Suppressor macrophage treated with lipopolysaccharide for 4 hours (primary cell): ENCODE data around the gene CRYAB.

Experiments
- DNase-seq: peaks from one replicate; pipeline ENCODE4 v3.0.0-alpha.2; 2020

CRYAB gene, protein sequence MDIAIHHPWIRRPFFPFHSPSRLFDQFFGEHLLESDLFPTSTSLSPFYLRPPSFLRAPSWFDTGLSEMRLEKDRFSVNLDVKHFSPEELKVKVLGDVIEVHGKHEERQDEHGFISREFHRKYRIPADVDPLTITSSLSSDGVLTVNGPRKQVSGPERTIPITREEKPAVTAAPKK

DNA sequence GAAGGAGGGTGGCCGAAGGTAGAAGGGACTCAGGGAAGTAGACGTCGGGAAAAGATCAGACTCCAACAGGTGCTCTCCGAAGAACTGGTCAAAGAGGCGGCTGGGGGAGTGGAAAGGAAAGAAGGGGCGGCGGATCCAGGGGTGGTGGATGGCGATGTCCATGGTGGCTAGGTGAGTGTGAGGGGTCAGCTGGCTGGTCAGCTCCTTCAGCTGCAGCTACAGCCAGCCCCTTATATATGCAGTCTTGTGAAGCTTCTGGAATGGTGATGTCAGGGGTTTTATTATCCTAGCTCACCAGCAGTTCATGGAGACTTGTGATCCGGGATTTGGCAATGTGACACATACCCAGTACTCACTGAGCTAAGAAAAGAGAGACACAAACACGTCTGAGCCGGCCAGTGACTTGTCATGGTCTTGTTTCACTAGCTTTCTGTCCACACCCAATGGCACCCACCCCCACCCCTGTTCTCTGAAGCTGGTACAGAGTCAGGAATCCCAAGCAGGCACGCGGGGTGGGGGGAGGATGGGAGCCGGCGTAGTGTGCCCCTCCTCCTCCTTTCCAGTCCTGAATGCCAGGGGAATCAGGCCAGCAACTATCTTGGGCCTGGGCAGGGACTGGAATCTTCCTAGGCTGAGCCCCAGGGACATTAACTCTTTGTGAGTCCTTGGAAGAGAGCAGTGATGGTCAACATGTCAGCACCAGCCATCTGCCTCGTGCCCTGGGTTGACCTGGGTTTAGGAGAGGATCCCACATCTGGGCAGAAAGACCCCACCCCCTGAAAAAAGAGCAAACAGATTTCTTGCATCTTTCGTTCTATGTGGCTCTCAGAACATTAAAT lies at the start of gene CRYAB:
TSS of gene CRYAB (minus strand) at position 208 of the 839 bp plus-strand sequence. CDS start at position 162, 46 bp downstream.
- no peak for DNase-seq

DNA sequence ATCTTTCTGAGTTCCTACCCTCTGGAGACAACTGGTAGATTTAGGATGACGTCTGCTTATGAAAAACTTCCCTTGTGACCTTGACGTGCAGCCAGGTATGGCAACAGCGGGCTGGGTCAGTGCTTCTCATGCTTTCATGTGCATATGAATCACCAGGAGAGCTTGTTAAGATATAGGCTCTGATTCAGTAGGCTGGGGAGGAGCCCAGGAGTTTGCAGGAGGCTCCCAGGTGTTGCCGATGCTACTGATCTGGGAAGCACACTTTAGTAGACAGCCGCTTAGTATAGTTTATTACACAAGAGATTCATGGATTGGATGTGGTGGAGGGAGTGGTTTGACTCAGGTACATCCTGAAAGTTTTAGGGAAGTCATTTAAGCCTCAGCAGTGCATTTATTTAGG lies 49.3 kb upstream of the CRYAB start:
- DNase-seq: no peak

DNA sequence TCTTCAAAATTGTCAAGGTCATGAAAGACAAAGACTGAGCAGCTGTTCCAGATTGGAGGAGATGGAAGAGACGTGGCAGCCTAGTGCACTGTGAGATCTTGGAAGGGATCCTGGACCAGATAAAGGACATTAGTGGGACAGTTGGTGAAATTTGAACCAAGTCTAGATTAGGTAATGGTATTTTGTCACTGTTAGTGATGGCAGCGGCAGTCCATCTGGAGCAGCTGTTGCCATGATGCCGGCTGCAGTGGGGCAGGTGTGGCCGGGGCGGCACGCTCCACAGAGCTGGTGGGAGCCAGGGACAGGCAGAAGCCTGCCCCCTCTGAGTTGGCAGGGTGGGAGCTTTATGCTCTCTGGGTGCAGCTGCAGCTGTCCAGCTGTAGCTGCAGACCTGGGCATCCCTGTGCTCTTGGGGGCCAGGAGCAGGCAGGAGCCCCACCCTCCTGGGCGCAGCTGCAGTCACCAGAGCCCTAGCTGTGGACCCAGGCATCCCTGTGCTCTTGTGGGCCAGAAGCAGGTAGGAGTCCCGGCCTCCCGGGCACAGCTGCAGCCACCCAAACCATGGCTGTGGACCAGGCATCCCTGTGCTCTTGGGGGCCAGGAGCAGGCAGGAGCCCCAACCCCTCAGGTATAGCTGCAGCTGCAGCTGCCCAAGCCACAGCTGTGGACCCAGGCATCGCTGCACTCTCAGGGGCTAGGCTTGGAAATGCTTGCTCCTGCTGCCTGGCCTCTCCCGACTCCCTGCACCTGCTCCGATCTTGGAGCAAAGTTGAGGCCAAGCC lies 46.3 kb upstream of the CRYAB start:
- no peak for DNase-seq

DNA sequence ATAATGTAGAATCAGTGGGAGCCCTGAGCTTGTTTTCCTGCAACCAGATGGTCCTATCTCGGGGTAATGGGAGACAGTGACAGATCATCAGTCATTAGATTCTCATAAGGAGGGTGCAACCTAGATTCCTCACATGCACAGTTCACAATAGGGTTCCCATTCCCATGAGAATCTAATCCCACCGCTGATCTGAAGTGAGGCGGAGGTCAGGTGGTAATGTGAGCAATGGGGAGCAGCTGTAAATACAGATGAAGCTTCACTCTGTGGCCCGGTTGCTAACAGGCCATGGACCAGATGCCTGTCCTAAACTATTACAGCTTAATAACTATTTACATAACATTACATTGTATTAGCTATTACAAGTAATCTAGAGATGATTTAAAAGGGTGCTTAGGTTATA lies 42.6 kb upstream of the CRYAB start:
- DNase-seq: no peak

DNA sequence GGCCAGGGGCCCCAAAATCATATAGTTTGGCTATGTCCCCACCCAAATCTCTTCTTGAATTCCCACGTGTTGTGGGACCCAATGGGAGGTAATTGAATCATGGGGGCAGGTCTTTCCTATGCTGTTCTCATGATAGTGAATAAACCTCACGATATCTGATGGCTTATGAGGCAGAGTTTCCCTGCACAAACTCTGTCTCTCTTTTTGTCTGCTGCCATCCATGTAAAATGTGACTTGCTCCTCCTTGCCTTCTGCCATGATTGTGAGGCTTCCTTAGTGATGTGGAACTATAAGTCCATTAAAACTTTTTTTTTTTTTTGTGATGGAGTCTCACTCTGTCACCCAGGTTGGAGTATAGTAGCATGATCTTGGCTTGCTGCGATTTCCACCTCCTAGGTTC lies 40.0 kb upstream of the CRYAB start:
- no peak for DNase-seq

DNA sequence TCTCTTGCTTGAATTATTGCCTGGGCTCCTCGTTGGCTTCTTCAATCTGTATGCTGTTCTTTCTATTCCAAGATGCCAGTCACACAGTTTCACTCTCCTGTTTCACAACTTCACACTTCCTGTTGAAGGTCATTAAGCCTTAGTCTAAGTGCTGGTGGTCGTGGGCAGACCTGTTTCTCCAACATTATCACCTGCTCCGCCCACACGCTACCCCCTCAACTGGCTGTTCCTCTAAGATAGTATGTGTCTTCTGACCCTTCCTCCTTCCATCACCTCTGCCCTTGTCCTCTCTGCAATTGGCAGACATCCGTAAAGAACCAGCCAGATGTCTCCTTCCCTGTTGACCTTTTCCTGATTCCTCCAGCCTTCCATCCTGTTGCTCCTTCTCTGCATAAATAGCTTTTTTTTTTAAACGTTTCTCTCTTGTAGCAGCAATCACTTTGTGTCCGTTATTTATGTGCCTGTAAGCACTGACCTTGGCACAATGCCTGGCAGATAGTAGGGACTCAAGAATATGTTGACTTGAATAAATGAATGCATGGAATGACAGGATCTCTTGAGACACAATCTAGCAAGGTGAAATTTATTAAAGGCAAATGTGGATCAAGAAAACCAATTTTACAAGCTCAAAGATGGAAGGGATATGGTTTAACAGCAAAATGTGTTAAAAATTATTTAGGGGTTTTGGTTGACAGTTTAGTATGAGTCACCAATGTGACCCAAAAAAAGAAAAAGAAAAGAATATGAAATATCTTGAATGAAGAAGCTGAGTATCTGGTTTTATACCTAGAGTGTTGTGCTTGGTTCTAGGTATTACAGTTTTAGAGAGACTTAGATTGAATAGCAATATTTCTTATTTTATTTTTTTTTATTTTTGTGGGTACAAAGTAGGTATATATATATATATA lies 38.2 kb upstream of the CRYAB start:
- no peak for DNase-seq

DNA sequence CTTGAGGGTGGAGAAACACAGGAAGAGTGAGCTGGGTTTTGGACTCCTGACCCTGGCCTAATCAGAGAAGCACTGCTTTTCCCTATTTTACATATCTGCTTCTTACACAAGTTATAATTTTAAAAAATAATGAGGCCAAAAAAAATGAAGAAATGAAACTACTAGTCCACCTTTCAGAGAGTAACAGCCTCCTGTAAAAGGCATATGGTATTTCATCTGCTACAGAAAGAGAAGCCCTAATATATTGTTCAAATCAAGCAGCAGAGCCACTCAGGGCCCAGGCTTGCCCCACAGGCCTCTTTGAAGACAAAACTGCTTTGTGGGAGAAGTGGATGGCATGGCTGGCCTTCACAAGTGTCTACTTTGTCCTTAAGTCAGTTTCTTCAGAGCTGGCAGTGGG lies 35.6 kb upstream of the CRYAB start:
- no peak for DNase-seq

DNA sequence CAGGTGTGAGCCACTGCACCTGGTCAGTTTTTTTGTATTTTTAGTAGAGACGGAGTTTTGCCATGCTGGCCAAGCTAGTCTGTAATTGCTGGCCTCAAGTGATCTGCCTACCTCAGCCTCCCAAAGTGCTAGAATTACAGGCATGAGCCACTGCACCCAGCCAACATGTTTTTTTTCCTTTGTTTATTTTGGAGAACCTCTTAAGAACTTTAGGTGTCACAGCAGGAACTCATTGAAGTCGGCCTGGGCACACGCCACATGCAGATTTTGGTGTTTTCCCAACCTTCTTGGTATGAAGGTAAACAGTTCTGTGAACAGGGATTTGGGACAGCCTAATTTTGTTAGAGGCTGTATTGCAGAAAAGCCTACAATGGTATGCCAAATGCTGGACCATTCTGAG lies 34.9 kb upstream of the CRYAB start:
- no peak for DNase-seq

DNA sequence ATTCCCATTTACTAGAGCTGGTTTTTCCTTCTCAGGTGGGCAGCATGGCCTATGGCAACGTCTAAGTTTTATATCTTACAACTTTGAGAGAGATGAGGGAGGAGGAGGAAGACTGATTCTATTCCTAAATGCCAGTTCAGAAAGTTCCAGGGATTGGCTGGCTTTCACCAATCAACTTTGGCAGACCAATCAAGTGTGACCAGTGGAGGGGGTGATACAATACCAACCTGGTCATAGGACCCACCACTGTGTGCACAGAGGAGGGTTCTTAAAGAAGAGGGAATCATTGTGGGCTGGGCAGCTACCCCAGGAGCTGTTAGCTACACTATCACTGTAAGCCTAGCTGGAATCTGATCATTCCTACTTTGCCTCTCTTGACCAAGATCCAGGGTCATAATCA lies 33.6 kb upstream of the CRYAB start:
- DNase-seq: no peak

DNA sequence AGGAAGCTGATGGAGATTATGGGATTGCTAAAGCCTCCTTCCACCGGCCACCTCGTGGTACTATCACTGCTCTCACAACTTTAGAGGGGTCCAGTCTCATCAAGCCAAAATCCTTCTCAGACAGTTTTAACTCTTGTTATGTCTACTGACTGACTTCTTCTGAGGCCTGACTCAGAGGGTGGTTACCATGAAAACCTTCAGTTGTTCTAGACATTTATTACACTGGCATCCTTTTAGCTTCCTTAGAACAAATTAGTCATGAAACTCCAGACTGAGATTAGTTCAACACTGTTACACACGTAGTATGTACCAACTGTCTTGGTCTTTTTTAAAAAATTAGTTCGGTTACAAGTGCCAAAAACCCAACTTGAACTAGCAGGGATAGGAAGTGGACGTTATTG lies 33.1 kb upstream of the CRYAB start:
- DNase-seq: peak; percentile 32

DNA sequence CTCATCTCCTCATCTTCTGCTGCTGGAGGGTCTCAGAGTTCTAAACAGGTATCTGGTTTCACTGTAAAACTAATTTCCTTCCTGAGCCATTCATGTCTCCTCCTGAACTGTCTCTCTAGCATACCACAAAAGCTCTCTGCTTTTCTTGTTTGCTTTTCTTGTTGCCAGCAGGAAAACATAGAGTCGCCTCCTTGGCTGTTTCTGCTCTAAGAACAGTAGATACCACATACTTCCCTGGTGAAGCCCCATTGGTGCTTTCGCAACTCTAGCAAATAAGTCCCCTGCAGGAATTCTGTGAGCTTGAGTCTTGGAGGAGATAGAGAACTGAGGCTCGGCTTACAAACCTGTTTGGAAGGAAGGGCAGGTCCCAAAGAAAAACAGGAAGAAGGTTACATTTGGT lies 32.6 kb upstream of the CRYAB start:
- no peak for DNase-seq

DNA sequence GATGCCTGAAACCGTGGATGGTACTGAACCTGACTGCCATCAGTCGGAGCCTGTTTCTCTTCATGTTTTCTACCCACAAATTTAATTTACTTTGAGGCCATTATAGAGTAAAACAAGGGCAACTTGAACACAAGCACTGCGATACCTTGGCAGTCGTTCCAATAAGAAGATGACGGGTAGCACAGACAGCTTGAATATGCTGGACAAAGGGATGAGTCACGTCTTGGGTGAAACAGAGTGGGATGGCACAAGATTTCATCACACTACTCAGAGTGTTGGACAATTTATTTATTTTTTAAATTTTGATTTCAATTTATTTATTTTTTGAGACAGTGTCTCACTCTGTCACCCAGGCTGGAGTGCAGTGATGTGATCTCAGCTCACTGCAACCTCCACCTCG lies 31.3 kb upstream of the CRYAB start:
- DNase-seq: peak; percentile 48

DNA sequence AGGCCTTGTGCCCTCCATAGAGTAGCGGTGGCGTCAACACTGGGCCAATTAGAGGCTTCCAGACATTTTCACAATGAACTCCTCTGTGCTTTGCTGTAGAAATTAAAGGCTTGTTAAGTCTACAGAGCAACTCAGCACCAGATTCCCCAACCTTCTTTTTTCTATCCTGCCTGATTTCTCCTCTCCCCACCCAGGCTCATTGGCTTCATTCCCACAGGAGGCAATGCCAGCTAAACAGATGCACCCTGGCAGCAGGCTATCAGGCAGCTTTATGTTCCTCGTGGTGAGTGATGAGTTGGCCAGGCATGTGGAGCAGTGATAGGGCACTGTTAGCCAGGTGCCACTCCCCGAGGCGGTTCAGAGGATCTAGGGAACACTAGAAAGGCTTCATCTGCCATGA lies 30.4 kb upstream of the CRYAB start:
- no peak for DNase-seq

DNA sequence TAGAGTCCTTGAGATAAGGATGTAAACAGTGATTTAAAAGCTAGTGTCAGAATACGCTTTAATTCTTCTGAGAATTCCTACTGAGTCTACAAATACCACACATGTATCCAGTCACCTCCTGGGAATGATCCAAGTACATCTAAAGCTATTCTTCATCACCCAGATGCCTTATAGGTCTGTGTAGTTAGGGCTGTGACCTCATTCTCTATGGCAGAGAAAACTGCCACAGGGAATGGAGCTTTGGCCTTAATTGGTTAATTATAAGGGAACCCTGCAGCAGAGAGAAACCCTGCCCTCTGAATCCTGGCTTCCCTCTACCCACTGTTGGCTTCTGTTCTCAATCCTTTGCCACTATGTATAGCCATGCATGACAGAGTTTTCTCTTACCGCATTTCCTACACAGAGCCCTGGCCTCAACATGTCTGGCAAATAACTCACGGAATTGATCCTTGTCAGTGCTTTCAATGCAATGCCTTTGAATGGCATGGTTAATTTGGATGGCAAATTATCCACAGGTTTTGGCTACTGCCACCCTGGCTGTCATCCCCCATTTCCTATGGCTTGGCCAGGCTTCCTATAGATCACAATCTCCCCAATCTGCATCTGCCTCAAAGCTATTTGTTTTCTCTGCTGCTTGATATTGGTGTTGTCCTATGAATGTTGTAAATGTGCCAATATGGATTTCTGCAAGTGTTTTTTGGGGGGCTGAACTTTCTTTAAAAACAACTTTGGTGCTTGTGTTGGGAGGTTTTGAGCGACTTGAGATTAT lies 28.4 kb upstream of the CRYAB start:
- no peak for DNase-seq

DNA sequence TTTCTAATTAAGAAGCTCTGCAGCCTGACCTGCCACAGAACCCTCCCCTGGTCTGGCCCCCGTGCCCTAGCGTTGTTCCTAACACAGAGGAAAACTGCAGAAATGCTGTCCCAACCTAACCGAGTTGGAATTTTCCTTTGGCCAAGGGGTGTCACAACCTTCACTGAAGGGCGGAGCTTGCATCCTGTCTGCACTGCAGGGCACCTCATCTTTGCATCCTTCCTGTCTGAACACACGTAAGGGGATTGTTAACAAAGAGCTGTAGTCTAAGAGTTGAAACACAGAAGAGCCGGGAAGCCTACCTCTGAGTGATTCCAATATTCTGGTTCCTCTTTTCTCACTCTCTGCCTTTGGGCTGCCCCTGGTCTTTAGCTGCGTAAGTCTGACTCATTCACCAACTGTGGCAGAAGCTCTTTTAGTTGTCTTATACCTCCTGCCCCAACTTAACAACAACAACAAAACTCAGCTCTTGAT lies 27.2 kb upstream of the CRYAB start:
- DNase-seq: peak; percentile 92

DNA sequence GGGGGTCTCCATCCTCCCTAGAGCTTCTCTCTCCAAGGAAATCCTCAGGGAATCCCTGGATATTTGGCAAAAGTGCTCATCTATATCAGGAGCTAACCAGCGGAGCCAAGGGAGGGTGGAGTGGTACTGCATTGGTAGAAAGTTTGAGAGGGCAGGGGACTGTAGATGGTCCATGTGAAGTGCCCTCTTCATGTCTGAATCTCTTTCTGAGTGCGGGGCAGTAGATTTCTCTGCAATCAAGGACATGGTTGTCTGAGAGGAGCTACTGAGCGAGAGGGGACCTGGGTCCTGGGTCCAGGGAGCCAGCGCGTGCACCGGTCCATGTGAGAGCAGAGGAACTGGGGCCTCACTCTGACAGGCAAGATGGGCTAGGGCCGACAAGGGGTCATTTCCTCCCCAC lies 26.3 kb upstream of the CRYAB start:
- DNase-seq: no peak

DNA sequence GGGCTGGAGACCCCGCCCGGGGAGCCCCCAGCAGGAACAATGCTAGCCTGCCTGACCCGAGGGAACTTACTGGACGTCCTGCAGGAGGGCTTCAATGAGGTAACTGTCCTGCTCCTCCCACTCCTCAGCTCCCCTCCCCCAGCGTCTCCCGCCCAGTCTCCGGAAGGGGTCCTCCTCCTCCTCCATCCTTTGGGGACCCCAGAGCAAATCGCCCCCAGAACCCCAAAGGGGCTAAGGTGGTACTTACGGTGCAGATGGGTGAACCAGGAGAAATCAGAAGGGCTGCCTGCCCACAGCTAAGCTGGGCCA lies 25.8 kb upstream of the CRYAB start:
- no peak for DNase-seq

DNA sequence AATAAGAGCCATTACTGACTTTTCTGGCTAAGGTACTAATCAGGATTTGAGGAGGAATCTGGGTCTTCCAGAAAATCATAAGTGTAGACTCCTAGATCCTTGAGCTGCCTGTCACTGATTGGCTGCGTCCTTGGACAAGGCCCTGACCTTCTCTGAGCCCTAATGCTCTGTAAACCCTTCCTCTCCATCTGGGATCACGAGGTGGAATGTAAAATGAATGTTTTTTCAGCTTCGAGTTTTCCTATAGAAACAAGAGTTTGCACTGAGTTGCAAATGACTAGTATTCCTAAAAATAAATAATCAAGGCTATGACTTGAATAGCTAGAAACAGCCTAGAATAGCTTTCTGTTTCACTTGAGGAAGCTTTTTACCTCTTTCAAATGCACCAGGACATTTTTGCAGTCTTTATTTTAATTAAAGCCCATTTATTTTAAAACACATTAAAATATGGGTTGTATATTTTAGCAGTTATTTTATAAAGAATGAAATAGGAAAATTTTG lies 24.5 kb upstream of the CRYAB start:
- peak; percentile 62 for DNase-seq

DNA sequence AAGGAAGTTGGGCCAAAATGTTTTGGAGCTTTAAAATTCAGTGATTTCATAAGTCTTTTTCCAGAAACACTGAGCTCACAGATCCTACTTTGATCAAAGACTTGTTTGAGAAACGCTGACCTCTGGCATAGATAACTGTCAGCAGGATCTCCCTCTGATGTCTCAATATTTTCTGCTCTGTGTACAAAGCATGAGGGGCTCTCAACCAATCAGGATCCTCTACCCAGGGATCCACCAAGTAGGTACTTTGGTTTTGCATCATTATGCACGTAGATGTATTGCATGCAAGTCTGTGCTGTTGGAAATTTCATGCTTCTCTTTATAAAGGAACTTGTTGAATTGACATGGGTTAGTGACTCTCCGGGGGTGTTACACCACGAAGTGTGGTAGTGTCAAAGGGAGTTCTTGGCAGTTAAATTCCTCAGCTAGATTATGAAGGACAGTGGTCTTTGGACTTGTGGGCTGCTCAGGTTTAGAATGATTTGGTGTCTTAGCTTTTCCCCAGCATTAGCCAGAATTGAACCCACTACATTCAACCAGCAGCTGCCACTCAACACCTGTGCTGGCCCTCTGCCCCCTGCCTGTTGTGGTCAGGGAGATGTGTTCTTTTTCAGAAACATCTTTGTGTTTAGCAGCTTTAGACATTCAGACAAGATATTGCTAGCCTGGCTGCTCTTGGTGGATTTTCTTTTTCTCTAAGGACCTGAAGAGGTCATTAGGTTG lies 23.9 kb upstream of the CRYAB start:
- DNase-seq: peak; percentile 87

DNA sequence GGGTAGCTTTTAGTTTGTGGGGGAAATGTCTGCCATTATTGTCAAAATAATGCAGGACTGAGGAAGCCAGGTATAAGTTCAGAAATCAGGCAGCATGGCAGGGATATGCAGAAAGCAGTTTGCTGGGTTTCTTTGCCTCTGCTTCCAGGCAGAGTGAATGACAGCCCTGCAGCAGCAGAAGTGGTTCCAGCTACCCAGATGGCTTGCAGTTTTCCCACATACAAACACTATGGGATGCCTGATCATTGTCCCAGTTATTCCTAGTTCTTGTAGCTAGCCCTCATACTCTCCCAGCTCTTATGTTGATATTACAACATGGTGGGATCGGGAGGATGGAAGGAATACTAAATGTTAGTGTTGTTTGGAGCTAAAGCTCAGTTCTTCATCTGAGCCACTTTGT lies 22.7 kb upstream of the CRYAB start:
- no peak for DNase-seq

DNA sequence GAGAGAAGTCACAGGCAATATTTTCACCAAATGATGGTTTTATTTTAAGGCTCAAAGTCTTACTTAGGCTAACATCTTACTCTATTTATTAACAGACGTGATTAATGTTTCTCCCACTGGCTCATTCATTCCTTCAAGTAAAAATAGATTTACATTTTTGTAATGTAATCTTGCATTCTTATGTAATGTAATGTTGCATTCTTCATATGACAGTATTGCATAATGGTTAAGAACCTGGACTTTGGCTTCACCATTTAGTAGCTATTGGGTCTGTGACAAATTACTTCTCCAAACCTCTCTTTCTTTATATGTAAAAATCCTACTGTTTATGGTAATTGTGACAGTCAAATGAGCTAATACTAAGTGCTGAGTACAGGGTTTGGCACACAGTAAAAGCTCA lies 22.3 kb upstream of the CRYAB start:
- DNase-seq: peak; percentile 69
